Omental fat pad (tissue), 4 donors: ENCODE data around the gene XCR1. TPM values are rescaled to one million over a fixed set of nuclear protein-coding genes. Genes with fewer than 3 reads are reported as not detected.

Source experiments
- ATAC-seq: fragments of 150-250 bp; one replicate; pipeline ENCODE4 v1.9.1; 2016; ENCODE audit warnings: mild to moderate bottlenecking, moderate library complexity; ENCODE audit not compliant: low FRiP score
- DNase-seq: peaks from one replicate; pipeline ENCODE4 v3.0.0-alpha.2; 2019; ENCODE audit warnings: low spot score
- total RNA-seq, 4 donors: library from RNA; depleted of rRNA; stranded (reverse); fragments of >200 nt; gene quantifications; one replicate each; pipeline ENCODE4 v1.1.0, GENCODE V29; 2016
- TF ChIP-seq, protein P1 (sequence below), 3 donors: fragments of 450-650 bp; IDR thresholded peaks; one replicate each; pipeline ENCODE4 v1.5.1; 2016 to 2017; ENCODE audit warnings: antibody characterized with exemption in 3 of 3, mild to moderate bottlenecking in 3 of 3, moderate library complexity in 2 of 3

XCR1 gene
- total RNA-seq, 4 donors from 2014 or later, result 0.06 to 0.12 (median 0.09) TPM; not detected in 1

DNA sequence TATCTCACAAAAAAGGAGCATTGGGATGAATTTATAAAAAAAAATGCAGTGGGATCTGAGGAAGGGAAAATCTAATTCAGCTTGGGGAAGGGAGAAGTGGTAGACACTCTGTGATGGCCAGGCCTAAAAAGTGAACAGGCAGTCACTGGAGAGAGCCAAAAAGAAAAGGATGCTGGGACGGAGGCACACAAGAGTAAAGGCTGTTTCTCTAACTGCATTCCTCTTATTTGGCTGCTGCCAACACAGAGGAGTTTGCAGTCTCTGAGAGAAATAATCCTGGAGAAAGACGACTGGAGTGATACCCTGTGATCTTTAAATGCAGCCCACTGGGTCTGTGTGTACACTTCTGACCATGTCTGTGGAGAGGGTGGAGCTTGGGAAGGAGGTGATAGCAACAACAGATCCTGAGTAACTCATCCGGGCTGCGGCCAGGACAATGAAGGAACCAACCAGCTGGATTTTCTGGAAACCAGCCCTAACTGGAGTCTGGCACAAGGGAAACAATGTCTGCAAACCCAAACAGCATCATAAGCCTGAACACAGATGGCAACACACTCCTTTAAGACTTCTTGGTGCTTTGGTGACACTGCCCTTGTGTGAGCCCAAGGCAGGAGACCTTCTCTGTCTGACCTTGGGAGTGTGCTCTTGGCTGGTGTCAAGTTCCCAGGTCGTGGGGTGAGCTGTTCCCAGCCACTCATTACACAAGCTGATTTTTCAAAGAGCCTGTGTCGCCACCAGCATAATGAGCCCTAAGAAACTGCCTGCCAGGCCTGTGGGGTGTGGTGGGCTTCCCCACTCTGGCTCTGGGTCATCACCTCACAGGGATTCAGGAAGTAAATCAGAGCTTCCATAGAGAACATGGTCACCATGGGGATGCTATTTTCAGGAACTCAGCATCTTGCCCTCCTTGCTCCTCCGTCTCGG lies 39.7 kb downstream of the XCR1 start:
- DNase-seq, result no peak
- peak; percentile 10 for ATAC-seq
- TF ChIP-seq, protein P1, sequence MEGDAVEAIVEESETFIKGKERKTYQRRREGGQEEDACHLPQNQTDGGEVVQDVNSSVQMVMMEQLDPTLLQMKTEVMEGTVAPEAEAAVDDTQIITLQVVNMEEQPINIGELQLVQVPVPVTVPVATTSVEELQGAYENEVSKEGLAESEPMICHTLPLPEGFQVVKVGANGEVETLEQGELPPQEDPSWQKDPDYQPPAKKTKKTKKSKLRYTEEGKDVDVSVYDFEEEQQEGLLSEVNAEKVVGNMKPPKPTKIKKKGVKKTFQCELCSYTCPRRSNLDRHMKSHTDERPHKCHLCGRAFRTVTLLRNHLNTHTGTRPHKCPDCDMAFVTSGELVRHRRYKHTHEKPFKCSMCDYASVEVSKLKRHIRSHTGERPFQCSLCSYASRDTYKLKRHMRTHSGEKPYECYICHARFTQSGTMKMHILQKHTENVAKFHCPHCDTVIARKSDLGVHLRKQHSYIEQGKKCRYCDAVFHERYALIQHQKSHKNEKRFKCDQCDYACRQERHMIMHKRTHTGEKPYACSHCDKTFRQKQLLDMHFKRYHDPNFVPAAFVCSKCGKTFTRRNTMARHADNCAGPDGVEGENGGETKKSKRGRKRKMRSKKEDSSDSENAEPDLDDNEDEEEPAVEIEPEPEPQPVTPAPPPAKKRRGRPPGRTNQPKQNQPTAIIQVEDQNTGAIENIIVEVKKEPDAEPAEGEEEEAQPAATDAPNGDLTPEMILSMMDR (IDR thresholded peaks at IDR 0.05), result no peak

DNA sequence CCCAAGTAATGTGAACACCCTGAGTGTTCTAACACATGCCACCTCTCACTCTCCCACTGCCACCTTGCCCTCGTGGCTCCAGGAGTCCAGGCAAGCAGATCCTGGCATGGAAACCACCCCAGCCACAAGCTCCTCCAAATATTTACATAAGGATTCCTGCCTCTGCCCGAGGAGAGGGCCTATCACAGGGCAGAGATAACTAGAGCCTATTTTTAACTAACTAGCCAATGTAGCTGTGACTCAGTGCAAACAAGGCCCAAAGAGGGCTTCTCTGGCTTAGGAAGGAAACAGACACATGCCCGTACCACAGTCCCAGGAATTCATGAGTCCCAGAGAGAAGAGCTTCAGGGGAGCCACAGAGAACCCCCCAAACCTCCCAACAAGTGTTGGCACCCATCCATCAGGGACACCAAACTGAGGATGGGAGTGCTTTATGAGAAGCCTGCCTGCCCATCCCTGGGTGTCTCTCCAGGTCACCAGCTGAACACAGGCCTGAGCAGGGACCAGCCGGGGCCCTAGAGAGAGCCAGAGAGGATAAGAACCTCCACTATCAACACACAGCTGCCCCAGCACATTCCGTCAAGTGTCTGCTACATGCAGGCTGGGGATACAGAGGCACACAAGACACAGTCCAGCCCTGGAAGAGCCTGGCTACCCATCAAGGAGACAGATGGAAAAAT lies 40.8 kb downstream of the XCR1 start:
- no peak for ATAC-seq
- TF ChIP-seq, protein P1 (IDR thresholded peaks at IDR 0.05), result no peak
- no peak for DNase-seq

DNA sequence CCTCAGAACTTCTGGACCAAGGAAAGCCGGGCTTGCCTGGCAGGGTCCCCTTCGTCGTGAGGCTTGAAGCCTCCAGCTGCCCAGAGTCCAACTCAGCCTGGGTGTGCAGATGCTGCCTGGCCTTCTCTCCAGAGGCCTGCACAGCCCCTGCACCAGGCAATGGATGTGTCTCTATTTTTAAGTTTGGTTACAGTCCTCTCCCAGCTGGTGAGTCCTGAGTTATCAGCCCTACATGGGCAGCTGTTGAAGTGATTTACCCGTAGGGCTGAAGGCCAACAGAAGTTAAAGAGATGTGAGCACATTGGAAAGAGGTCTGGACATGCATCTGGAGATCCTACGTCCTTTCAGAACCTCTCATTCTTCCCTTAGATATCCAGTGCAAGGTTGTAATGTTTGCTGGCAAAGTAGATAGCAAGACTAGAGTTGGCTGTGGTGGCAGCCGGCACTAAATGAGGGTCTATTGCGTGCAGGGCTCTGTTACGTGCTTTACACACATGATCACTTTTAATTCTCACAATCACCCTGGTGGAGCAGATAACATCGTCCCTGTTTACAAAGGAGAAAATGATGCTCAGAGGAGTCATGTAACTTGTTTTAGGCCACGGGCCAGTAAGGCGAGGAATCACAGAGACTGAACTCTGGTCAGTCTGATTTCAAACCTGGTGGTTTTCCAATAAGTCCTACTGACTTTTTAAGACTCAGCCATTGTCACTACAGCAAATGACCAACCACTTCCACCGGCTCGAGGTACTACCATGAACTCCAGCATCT lies 41.6 kb downstream of the XCR1 start:
- ATAC-seq, result no peak
- DNase-seq, result no peak
- TF ChIP-seq, protein P1 (IDR thresholded peaks at IDR 0.05), result no peak

DNA sequence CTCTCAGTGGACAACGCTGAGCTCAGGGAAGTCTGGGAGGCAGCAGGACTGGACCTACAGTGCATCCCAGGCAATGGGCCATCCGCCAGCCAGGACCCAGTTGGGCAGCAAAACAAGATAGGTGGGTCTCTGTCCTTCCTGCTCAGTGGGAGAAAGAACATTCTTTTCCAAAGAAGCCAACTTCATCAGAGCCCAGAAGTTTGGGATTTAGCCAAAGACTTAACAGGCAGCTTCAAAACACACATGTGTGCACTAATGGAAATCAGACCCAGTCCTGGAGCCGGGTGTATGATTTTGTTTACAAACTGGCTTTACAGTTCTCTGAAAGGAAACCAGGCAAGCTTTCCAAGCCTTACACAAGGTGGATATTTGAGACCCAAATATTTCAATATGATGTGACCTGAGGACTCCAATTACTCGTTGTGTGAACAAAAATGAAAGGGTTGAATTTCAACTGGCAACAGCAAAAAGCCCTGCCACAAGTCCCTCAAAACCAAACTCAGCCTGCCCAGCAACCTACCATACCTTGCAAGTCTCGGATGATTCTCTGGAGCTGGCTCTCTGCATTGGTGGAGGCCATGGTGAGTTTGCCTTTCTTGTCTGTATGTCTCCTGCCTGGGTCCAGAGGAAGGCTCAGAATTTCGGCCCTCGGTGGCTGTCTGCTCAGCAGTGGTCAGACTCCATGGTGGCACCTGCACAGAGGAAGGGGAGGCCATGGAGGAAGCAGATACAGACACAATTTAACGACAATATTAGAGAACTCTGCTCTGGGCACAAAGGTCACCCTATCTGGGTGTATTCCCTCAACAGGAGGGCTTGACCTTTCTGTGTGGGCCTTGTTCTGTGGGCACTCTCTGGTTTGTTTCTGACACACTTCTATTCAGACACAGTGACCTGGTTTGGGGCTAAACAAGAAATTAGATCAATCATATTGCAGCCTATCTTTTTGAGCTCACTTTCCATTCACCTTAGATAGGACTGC lies 42.7 kb downstream of the XCR1 start:
- TF ChIP-seq, protein P1 (IDR thresholded peaks at IDR 0.05), result no peak
- ATAC-seq (no peak), DNase-seq (no peak)

DNA sequence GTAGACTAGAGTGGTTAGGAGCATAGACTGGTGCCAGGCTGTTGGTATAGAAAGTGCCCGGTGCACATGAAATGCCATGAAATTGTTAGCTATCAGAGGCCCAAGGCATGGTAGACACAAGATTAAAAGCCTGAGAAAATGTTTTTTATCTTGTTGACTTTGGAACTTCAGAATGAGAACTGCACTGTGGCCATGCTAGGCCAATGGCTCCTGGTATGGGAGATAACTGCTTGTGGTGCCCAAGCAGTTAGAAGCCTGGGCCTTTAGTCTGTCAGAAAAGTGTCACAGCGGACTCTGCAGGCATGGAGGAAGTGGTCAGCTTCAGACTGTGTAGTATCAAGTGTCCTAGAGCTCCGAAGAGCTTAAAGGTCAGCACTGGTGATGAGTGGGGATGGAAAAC lies 43.5 kb downstream of the XCR1 start:
- no peak for DNase-seq
- no peak for ATAC-seq
- TF ChIP-seq, protein P1 (IDR thresholded peaks at IDR 0.05), result no peak
